B cell (primary cell): ENCODE results near the gene CRB1. TPM values are rescaled to one million over a fixed set of nuclear protein-coding genes. Genes with fewer than 3 reads are reported as not detected.

ENCODE experiments used
- polyA plus RNA-seq: library from polyadenylated mRNA; depleted of rRNA; stranded (reverse); fragments of >200 nt; gene quantifications from 2 replicates; pipeline ENCODE4 v1.2.3, GENCODE V29; 2012
- small RNA-seq: library from RNA; depleted of rRNA; stranded (forward); fragments of <200 nt; gene quantifications from one replicate; pipeline ENCODE3, GENCODE V24; 2012; ENCODE audit warnings: low replicate concordance, low read depth; ENCODE audit not compliant: insufficient read length
- total RNA-seq, 2 donors: library from RNA; stranded (reverse); fragments of 120-200 nt in 1 of 2; gene quantifications; 1 replicate in 1 of 2; 2 replicates in 1 of 2; pipeline versions ENCODE4 v1.2.3 to v1.2.4, GENCODE V29; 2013 to 2022

Gene CRB1
- total and polyA plus RNA-seq, 2 donors (not counting 1 experiment from before 2014, with no cell fraction given), result 0.15 TPM; not detected in 1

Small RNA genes lying within 50 kb of the gene (small RNA-seq; reads per million reads assigned to genes)
- not detected for gene MRPS21P3

Other genes with a start within 250 kb of the CRB1 start
- not detected in 2 replicates for gene F13B, start 201.0 kb upstream of the CRB1 start, total RNA-seq
- gene F13B, start 201.0 kb upstream of the CRB1 start, polyA plus RNA-seq, result not detected in 2 replicates
- gene ASPM, start 121.6 kb upstream of the CRB1 start, total RNA-seq, result 0.19 and 0.27 TPM in 2 replicates
- 0.13 and 0.14 TPM in 2 replicates for gene ASPM, start 121.6 kb upstream of the CRB1 start, polyA plus RNA-seq
- gene ZBTB41, start 67.0 kb upstream of the CRB1 start, total RNA-seq, result 12.4 and 13.6 TPM in 2 replicates
- 1.4 and 3.2 TPM in 2 replicates for gene ZBTB41, start 67.0 kb upstream of the CRB1 start, polyA plus RNA-seq